Muscle layer of duodenum (tissue), 2 donors: ENCODE results near the gene LDLRAD4.
A peak's percentile ranks its signal among the peaks of the same experiment; 100 is the strongest.

Experiments
- H3K27ac ChIP-seq: one replicate; pipeline ENCODE4 v1.7.0; 2013; ENCODE audit warnings: mild to moderate bottlenecking, low read length
- H3K27me3 ChIP-seq: one replicate; pipeline ENCODE4 v1.7.0; 2013; ENCODE audit warnings: low read depth, mild to moderate bottlenecking, control low read depth, low read length
- H3K36me3 ChIP-seq, 2 donors: one replicate each; pipeline ENCODE4 v1.7.0; 2013; ENCODE audit warnings: low read length in 2 of 2, control low read depth in 1 of 2, mild to moderate bottlenecking in 1 of 2; ENCODE audit not compliant: insufficient read depth in 2 of 2, control insufficient read depth in 1 of 2
- H3K4me1 ChIP-seq, 2 donors: one replicate each; pipeline ENCODE4 v1.7.0; 2013; ENCODE audit warnings: low read length in 2 of 2, mild to moderate bottlenecking in 2 of 2, control low read depth in 1 of 2, moderate library complexity in 1 of 2; ENCODE audit not compliant: insufficient read depth in 2 of 2, control insufficient read depth in 1 of 2
- H3K4me3 ChIP-seq, 2 donors: one replicate each; pipeline ENCODE4 v1.7.0; 2013; ENCODE audit warnings: low read length in 2 of 2, low read depth in 1 of 2, mild to moderate bottlenecking in 1 of 2
- H3K9me3 ChIP-seq, 2 donors: one replicate each; pipeline ENCODE4 v1.7.0; 2013; ENCODE audit warnings: low read length in 2 of 2, control low read depth in 1 of 2, mild to moderate bottlenecking in 1 of 2; ENCODE audit not compliant: control insufficient read depth in 1 of 2
- donor health status: healthy.

LDLRAD4 gene

GRCh38 chr18:13371689-13372418, 153.3 kb downstream of the LDLRAD4 start:
- Histone ChIP-seq H3K36me3 (no peaks in the 10 kb centered on the region), H3K9me3 (no peaks in the 10 kb centered on the region), H3K27me3 (no peaks in the 10 kb centered on the region), H3K27ac (peak overlapping the region; percentile 23), H3K4me1 (peaks cover 11 to 21% of the 10 kb centered on the region in 2 donors), H3K4me3 (no peak overlapping the region)

GRCh38 chr18:13372531-13372951, 154.0 kb downstream of the LDLRAD4 start:
- Histone ChIP-seq H3K36me3 (no peaks in the 10 kb centered on the region), H3K9me3 (no peaks in the 10 kb centered on the region), H3K4me3 (no peak overlapping the region), H3K4me1 (peaks cover 11 to 21% of the 10 kb centered on the region in 2 donors), H3K27ac (no peak overlapping the region), H3K27me3 (no peaks in the 10 kb centered on the region)

- Histone ChIP-seq H3K27me3 (no peaks in the 10 kb centered on the region), H3K27ac (no peak overlapping the region), H3K4me1 (peaks cover 11 to 20% of the 10 kb centered on the region in 2 donors), H3K36me3 (no peaks in the 10 kb centered on the region), H3K9me3 (no peaks in the 10 kb centered on the region), H3K4me3 (no peak overlapping the region)
These were observed 155.5 kb downstream of the LDLRAD4 start for GRCh38 chr18:13374096-13374467.

GRCh38 chr18:13374468-13375301, 156.1 kb downstream of the LDLRAD4 start:
- Histone ChIP-seq H3K4me1 (peaks cover 11 to 22% of the 10 kb centered on the region in 2 donors), H3K4me3 (peak overlapping the region in 1 of 2 donors; percentile 11), H3K27ac (no peak overlapping the region)

GRCh38 chr18:13375302-13376255, 157.0 kb downstream of the LDLRAD4 start:
- H3K4me1 ChIP-seq = peaks cover 11 to 29% of the 10 kb centered on the region in 2 donors
- H3K36me3 ChIP-seq = no peaks in the 10 kb centered on the region
- H3K4me3 ChIP-seq = no peak overlapping the region
- H3K9me3 ChIP-seq = no peaks in the 10 kb centered on the region
- peak overlapping the region; percentile 76 for H3K27ac ChIP-seq
- no peaks in the 10 kb centered on the region for H3K27me3 ChIP-seq

More at GRCh38 chr18:13374468-13375301, 156.1 kb downstream of the LDLRAD4 start:
- H3K9me3 ChIP-seq = no peaks in the 10 kb centered on the region
- no peaks in the 10 kb centered on the region for H3K27me3 ChIP-seq
- no peaks in the 10 kb centered on the region for H3K36me3 ChIP-seq

- Histone ChIP-seq H3K27me3 (no peaks in the 10 kb centered on the region), H3K9me3 (no peaks in the 10 kb centered on the region), H3K4me1 (peaks cover 13 to 33% of the 10 kb centered on the region in 2 donors), H3K36me3 (no peaks in the 10 kb centered on the region), H3K27ac (no peak overlapping the region), H3K4me3 (no peak overlapping the region)
These were observed 157.8 kb downstream of the LDLRAD4 start for GRCh38 chr18:13376298-13376840.

GRCh38 chr18:13376841-13377351, 158.3 kb downstream of the LDLRAD4 start:
- no peaks in the 10 kb centered on the region for H3K27me3 ChIP-seq
- H3K4me1 ChIP-seq = peaks cover 12 to 35% of the 10 kb centered on the region in 2 donors
- no peak overlapping the region for H3K4me3 ChIP-seq
- H3K9me3 ChIP-seq = no peaks in the 10 kb centered on the region
- no peak overlapping the region for H3K27ac ChIP-seq
- no peaks in the 10 kb centered on the region for H3K36me3 ChIP-seq

- Histone ChIP-seq H3K4me3 (no peak overlapping the region), H3K27ac (no peak overlapping the region), H3K9me3 (no peaks in the 10 kb centered on the region), H3K27me3 (no peaks in the 10 kb centered on the region), H3K4me1 (peaks cover 11 to 32% of the 10 kb centered on the region in 2 donors), H3K36me3 (no peaks in the 10 kb centered on the region)
These were observed 158.9 kb downstream of the LDLRAD4 start for GRCh38 chr18:13377496-13377895.

GRCh38 chr18:13378150-13378549, 159.6 kb downstream of the LDLRAD4 start:
- Histone ChIP-seq H3K4me1 (peaks cover 17 to 37% of the 10 kb centered on the region in 2 donors), H3K27ac (no peak overlapping the region), H3K4me3 (no peak overlapping the region), H3K27me3 (no peaks in the 10 kb centered on the region), H3K36me3 (no peaks in the 10 kb centered on the region), H3K9me3 (no peaks in the 10 kb centered on the region)

- Histone ChIP-seq H3K27ac (no peak overlapping the region), H3K9me3 (no peaks in the 10 kb centered on the region), H3K4me3 (no peak overlapping the region), H3K36me3 (no peaks in the 10 kb centered on the region), H3K4me1 (peaks cover 18 to 39% of the 10 kb centered on the region in 2 donors), H3K27me3 (no peaks in the 10 kb centered on the region)
These were observed 160.7 kb downstream of the LDLRAD4 start for GRCh38 chr18:13379062-13379865.
